C4-2B (cell line): Measurements from ENCODE around the gene TPT1.

Source experiments
- CTCF ChIP-seq: fragments of 450-650 bp; conservative IDR thresholded peaks from 2 replicates; pipeline ENCODE4 v1.5.1; 2017; ENCODE audit warnings: mild to moderate bottlenecking
- ZFX ChIP-seq: fragments of 450-650 bp; IDR thresholded peaks from 2 replicates; pipeline ENCODE4 v1.6.1; 2017

GRCh38 chr13:45373162-45373547 is 32.2 kb upstream of the TPT1 start:
- no peak for TF ChIP-seq CTCF
- no peak for TF ChIP-seq ZFX
